Transverse colon (tissue), 4 donors: ENCODE data around the gene LYZL4.

ENCODE experiments used
- EP300 ChIP-seq: sonication (generic); formaldehyde crosslinking; IDR thresholded peaks from one replicate; pipeline ENCODE4 v1.6.1; 2017; ENCODE audit warnings: antibody characterized with exemption, low read depth
- POLR2A ChIP-seq: fragments of 450-650 bp; IDR thresholded peaks from one replicate; pipeline ENCODE4 v1.6.1; 2016; ENCODE audit warnings: antibody characterized with exemption, mild to moderate bottlenecking, moderate library complexity
- POLR2AphosphoS5 ChIP-seq, 3 donors: sonication (generic); formaldehyde crosslinking; IDR thresholded peaks; one replicate each; pipeline ENCODE4 v1.6.1; 2016; ENCODE audit warnings: antibody characterized with exemption in 3 of 3
- TF ChIP-seq, protein P1 (sequence below), 5 experiments: fragments of 200-600 bp in 3 of 5; fragments of 450-650 bp in 2 of 5; sonication (generic) in 3 of 5; IDR thresholded peaks; 1 replicate in 2 of 5; 2 replicates in 3 of 5; pipeline ENCODE4 v1.5.1; 2016 to 2017; ENCODE audit warnings: antibody characterized with exemption in 5 of 5, inconsistent platforms in 3 of 5, mild to moderate bottlenecking in 2 of 5, moderate library complexity in 1 of 5

DNA sequence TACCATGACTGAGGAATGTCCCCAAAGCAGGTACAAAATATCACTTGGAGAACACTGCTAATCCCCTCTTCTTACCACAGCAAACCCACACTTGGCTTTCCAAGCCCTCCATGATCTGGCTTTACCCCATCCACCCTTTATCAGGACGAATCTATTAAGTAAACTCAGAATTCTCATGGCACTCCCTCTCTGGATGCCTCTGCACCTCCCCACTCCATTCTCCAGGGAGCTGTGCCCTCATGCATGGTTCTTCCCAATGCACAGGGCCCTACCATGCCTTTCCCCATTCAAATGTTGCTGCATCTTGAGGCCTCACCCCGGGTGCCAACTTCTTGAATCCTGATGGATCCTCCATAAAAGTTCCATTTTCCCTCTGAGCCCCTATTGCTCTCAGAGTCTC lies 2.3 kb downstream of the LYZL4 start:
- TF ChIP-seq, protein P1, sequence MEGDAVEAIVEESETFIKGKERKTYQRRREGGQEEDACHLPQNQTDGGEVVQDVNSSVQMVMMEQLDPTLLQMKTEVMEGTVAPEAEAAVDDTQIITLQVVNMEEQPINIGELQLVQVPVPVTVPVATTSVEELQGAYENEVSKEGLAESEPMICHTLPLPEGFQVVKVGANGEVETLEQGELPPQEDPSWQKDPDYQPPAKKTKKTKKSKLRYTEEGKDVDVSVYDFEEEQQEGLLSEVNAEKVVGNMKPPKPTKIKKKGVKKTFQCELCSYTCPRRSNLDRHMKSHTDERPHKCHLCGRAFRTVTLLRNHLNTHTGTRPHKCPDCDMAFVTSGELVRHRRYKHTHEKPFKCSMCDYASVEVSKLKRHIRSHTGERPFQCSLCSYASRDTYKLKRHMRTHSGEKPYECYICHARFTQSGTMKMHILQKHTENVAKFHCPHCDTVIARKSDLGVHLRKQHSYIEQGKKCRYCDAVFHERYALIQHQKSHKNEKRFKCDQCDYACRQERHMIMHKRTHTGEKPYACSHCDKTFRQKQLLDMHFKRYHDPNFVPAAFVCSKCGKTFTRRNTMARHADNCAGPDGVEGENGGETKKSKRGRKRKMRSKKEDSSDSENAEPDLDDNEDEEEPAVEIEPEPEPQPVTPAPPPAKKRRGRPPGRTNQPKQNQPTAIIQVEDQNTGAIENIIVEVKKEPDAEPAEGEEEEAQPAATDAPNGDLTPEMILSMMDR (IDR thresholded peaks at IDR 0.05) = no peak
- TF ChIP-seq POLR2A (no peak), EP300 (no peak), POLR2AphosphoS5 (IDR thresholded peaks at IDR 0.05) (no peak)
